Activated gamma-delta T cell treated with anti-CD3 and anti-CD28 coated beads, Interleukin-2, amount 50 U/mL, for 16 hours (primary cell): Measurements from ENCODE around the gene TMOD3.

Experiments used
- DNase-seq: peaks from one replicate; pipeline ENCODE4 v3.0.0-alpha.2; 2020; ENCODE audit warnings: low read depth

TMOD3 gene

DNA sequence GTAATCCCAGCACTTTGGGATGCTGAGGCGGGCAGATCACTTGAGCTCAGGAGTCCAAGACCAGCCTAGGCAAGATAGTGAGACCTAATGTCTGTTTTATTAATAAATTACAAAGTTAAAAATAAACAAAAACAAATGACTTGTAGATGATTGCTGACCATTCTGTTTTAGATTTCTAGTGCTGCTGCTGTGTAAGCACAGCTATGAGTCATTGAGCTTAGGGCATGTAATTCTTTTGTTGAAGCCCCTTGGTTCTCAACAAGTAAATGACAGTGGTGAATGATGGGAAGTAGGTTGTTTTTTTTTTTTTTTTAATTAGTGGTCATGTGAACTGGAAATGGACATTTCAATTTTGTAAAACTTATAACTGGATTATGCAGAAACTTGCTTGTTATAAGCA is 78.9 kb downstream of the TMOD3 start:
- DNase-seq, result no peak

DNA sequence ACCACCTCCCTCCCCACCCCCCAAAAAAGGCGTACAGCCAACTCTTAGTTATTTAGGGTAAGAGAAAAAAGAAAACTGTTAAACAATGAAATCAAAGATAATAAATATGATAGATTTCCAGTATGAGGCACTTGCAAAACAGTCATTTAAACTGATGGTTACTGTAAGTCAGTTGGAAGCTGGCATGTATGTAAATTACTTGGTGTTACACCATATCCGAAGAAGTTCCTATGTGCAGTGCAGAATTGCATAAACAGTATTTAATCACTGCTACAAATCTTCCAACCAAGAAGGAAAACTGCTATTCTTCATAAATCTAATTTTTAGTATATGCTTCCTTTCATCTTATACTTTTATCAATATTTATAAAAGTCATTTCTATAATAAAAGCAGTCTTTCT is 80.1 kb downstream of the TMOD3 start:
- DNase-seq, result no peak

DNA sequence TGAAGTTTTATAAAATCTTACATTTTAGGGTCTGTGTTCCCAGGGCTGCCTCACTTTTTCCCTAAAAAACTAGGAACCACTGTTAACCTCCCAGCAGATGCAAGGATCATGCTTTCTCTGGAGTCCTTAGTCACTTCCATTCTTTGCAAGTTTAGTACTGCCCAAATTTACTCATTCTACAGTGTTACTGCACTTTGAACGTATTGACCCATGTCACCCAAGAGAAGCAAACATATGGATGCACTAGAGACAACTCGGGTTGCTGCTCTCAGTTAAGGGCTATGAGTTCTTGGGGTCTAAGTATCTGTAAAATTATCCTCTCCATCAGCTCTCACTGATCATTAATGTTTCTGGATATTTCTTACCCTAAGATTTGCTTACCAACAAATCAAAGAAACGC is 83.1 kb downstream of the TMOD3 start:
- DNase-seq, result no peak

DNA sequence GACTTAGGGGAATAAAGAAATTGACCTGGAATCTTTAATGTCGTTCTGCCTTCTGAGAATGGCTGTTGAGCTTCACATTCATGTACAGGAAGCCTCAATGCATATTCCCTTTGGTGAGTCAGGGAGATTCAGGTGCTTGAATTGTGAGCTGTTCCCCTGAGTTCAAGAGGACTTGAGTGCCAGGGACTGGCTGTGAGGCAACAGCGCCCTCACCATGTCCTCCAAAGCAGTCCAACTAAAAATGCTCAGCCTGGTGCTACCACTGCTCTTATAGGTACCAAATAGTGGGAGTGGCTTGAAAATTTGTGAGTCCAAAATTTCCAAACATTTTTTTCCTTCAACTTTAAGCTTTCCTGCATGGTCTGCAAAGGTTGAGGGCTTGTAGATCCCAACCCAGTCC is 88.0 kb downstream of the TMOD3 start:
- no peak for DNase-seq

DNA sequence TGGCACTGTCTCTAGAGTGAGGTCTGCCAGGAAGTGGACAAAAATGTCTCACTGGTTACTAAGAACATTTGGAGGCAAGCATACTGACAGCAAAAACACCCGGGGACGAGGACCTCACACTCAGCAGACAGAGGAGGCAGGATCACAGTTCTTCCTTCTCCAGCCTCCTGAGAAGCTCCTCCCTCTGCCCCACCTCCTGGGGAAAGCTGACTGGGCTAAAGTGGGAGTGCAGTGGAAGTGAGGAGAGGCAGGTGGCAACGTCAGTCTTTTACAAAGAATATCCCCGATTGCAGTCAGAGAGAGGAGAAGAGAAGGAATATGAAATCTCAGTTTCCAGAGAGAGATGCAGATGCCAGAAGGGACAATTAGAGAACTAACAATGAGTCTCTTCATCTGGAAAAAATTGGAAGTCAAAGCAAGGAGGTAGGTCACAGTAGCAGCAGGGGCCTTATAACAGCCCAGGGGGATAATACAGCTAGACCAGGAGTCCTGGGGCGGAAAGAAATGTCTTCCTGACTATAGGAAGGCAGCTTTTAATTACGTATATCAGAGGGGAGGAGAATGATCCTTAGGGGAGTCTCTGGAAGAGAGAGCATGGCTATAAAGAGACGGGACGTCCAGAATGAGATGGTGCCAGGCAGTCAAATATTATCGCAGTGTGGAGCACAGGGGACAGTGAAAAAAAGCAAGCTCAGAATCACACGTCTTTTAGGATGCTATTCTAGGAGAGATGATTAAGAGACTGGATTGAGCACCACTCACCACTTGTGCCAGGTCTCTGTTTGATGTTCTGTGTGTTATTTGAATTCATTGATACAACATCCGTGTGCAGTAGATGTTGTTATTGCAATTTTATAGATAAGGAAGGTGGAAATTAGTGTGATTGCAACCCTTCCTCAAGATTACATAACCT is 95.0 kb downstream of the TMOD3 start:
- DNase-seq, result no peak

DNA sequence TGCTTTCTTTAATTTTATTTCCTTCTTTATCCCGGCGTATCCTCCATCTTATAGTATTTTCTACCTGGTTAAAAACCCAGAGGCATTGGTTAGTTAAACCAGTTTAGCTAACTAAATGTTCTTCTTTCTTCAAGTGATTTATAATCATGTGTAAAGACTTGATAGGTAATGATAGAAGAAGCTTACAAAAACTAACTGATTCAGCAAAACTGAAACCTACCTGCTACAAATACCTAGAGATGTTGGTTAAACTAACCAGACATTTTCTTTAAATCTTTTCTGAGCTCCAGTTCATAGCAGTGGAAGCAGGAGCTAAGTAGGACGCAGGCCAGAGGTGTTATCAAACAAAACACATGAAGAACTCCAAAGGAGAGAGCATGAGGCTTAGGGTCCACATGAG is 97.4 kb downstream of the TMOD3 start:
- no peak for DNase-seq

DNA sequence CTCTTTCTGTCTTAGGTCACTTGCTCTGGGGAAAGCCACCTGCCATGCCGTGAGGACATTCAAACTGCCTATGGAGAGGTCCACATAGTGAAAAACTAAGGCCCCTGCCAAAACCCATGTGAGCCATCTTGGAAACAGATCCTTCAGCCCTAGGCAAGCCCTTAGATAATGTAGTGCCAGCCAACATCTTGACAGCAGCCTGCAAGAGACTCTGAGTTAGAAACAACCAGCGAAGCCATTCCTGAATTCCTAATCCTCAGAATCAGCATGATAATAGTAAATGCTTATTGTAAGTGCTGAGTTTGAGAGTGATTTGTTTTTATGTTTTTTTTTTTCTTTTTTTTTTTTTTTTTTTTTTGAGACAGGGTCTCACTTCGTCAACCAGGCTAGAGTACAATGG is 101.6 kb downstream of the TMOD3 start:
- DNase-seq, result no peak

DNA sequence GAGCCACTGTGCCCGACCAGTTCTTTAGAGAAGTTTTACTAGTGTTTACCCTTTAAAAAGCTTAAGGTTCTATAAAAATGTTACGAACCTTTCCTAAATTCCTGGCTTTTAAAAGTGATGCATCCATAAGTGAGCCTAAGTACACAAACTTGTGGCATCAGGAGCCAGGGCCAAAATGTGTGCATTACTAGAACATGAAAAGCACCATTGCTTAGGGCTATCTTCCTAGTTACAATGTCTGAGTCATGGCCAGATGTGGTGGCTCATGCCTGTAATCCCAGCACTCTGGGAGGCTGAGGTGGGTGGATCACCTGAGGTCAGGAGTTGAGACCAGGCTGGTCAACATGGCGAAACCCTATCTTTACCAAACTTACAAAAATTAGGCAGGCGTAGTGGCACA is 102.2 kb downstream of the TMOD3 start:
- no peak for DNase-seq

DNA sequence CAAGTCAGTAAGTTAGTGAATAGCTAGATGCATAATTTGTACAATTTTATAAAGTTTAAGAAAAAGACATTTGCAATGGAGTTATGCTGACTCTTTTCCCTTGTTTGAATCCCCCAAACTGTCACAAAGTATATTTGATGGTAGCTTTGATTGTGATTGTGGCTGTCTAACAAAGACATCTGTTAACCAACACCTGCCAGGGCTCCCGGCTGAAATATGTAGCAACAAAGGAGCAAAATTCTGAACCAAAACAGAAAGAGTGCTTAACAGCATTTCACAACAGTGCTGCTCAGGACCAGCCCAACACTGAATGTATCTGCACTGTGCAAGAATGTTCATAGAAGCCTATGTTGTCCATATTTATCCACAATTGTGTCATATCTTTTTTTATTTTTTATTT is 102.7 kb downstream of the TMOD3 start:
- no peak for DNase-seq

DNA sequence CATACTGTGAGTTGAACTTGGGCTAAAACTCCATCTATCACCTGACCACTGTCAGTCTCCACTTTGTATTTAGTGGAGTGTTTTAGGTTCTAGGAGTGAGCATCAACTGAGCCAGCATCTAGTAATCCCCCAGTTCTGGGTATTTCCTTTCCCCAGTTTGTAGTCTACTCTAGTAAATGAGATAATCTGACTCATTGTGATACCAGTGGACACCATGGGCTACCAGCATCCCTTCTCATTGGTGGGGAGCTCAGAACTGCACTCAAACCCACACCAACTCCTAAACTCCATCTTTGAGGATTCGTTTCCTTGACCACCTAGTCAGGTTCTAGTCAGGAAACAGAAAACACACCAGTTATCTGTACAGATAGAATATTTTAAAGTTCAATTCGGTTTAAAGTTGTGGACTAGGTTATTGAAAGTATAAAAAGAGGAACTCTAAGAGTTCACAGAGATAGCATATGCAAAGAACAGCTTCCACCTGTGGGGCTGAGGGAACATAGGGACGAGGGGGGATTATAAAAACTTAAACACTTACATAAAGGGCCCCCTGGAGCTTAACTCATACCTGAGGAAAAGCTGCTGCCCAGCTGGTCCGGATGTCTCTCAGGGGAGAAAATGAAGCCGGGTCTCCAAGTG is 106.1 kb downstream of the TMOD3 start:
- DNase-seq, result no peak

DNA sequence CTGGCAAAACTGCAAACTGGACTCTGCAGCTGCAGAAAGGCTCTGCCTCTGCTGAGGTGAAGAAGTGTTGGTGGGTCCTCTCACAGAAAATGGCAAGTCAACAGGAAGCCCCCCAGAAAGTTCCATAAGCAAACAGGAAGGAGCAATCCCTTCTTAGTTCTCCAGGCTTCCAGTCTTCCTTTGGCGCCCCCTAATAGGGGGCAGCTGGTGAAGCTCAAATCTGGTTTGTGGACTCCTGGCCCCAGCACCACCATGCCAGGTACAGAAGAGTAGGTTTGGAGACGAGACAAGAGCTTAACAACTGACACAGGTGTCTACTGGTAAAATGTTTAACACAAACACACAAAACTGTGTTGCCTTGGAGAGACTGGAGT is 106.6 kb downstream of the TMOD3 start:
- DNase-seq, result no peak

DNA sequence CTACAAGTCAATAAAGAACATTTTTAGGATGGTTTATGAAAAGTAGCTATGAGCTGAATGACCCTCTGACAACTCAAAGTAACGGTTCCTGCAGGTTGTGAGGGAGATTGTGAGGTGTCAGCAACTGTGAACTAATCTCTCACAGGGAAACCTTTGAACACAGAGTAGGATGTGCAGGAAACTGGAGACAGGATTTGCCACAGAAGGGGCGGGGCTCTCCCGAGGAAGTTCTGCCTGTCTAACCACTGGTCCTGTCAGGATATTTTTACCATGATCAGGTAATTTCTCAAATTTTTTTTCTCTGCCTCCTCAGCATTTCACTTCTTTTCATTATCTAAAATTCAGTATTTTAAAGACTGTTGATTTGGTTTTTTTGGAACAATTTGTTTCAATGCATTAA is 108.8 kb downstream of the TMOD3 start:
- DNase-seq, result no peak

DNA sequence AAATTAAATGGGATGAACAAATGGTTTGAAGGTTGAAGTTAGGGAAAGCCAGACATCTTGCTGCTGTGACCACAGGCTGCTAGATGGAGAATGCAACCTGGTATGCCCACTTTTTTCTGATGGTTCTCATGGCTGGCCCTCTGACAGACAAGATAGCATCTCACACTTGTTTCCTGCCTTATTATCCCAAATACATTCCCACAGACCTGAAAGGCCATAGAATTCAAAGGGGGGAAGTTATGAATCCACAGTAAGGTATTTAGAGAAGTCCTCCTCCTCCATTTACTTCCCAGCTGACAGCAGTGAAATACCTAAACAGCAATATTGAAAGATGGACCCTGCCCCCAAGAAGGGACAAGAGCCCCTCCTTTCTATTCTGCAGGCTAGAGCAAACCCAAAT is 109.8 kb downstream of the TMOD3 start:
- DNase-seq, result no peak

DNA sequence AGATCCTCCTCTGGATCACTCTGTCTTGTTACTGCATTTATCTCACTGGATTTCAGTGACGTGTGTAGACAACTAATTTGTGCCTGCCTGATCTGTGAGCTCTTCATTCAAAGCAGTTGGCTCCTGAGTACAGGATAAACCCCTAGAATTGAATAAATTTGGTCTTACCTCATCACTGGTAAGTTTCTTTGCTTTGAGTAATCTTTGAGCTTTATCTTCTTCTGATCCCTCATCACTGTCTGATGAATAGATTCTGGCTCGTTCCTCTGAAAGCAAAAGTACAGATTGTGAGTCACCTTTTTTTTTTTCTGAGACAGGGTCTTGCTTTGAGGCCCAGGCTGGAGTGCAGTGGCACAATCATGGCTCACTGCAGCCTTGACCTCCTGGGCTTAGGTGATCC is 117.7 kb downstream of the TMOD3 start:
- no peak for DNase-seq

DNA sequence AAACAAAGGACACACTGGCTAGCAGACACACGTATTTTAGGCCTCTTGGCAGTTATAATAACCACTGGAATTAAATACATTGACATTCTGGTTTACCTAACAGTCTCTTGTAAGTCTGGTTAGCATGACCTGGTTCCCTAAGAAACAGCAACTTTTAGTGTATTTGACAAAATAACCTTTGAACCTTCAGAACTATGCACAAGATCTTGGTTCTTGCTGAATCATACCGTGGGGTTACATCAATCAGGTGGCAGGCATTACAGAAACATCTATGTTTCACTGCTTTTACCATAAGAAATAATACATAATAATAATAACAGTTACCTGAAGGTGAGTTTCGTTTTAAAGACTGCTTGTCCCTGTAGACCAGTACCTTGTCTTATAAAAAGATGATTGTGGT is 123.4 kb downstream of the TMOD3 start:
- no peak for DNase-seq

DNA sequence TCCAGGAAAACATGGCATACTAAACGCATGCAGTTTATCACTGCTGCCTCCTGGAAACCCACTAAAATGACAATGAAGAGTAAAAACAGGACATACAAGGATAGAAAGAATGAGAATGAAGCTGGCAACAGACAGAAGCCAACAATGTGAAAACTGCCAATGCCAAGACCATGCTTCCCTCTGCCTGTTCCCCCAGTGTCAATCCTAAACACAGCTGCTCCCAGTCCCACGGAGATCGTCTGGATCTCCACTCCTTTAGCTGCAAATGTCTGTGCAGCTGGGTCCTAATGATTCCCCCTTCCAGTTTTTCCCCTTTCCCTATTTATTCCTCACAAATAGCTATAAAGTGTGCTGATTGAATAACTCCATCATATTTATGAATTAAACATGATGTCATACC is 126.1 kb downstream of the TMOD3 start:
- no peak for DNase-seq
